Measurements from ENCODE around the gene CDC42BPA. TPM values are rescaled to one million over a fixed set of nuclear protein-coding genes. Genes with fewer than 3 reads are reported as not detected.

The CDC42BPA gene
- total and polyA plus RNA-seq, 2 donors (not counting 3 experiments of a cell fraction or from before 2014, with no cell fraction given), result 26.1 to 92.6 TPM

DNA sequence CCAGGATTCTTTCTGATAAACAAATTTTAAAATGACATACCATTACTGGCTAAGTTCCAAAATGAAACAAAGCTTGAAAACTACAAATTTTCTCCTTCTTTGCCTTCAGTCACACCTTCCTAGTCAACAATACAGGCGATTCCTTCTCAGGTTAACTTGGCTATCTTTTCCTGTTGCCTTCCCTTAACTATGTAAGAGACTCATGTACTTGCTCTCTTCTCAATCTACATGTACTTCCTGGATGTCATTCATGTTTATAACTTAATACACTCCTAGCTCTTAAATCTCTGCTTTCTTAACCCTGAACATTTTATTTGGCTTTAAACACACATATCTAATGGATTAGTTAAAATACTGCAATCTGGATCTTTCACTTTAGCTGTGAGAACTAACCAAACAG is 281.2 kb downstream of the CDC42BPA start:
- Histone ChIP-seq H3K9me3 (replicated peaks; ENCODE audit: control insufficient read depth, insufficient read depth, low read length) (no peaks in the 10 kb centered on the region), H3K9ac (replicated peaks; ENCODE audit: extremely low read depth, insufficient read depth, low read length) (no peak overlapping the region), H3K27me3 (ENCODE audit: control insufficient read depth in 2 of 2, insufficient read depth in 2 of 2, low read length in 2 of 2) (no peaks in the 10 kb centered on the region), H3K9me1 (replicated peaks; ENCODE audit: control insufficient read depth, extremely low read depth, insufficient read depth, low read length) (no peaks in the 10 kb centered on the region), H3K4me1 (ENCODE audit: control insufficient read depth, extremely low read depth, insufficient read depth, low read length) (no peaks in the 10 kb centered on the region), H3K36me3 (ENCODE audit: control insufficient read depth in 2 of 2, extremely low read depth in 1 of 2, insufficient read depth in 2 of 2, low read length in 2 of 2) (peaks cover 15% of the 10 kb centered on the region in 2 experiments), H2AFZ (ENCODE audit: low read depth, low read length) (no peak overlapping the region), H3K79me2 (ENCODE audit: control insufficient read depth, insufficient read depth, low read length) (no peaks in the 10 kb centered on the region), H3K4me2 (ENCODE audit: insufficient read depth, low read length) (no peak overlapping the region), H3K4me3 (replicated peaks in 1 of 3; ENCODE audit: insufficient read depth in 1 of 3, low read depth in 1 of 3, low read length in 3 of 3) (no peak overlapping the region), H4K20me1 (replicated peaks; ENCODE audit: control insufficient read depth, extremely low read depth, insufficient read depth, low read length) (no peaks in the 10 kb centered on the region), H3K27ac (ENCODE audit: insufficient read depth, low read depth, low read length) (no peak overlapping the region)
- intact Hi-C loops (cut with micrococcal nuclease) (no loop called here), dilution Hi-C loops (cut with MboI; ENCODE audit: extremely low pct_ligation_motif_present, low sequenced_read_pairs) (no loop called here)
- FAIRE-seq, result no peak
- CTCF ChIA-PET, result interaction anchor here (0.6 kb wide), 1 partner anchor 9 kb away, joined by 3 read pairs; no protein-coding TSS in a partner anchor
- no TSS peak for BruUV-seq (replicated peaks)
- DNase-seq (ENCODE audit: low read depth, low spot score), result no peak
- POLR2A ChIA-PET, result no interaction called here
- TF ChIP-seq, protein P1, sequence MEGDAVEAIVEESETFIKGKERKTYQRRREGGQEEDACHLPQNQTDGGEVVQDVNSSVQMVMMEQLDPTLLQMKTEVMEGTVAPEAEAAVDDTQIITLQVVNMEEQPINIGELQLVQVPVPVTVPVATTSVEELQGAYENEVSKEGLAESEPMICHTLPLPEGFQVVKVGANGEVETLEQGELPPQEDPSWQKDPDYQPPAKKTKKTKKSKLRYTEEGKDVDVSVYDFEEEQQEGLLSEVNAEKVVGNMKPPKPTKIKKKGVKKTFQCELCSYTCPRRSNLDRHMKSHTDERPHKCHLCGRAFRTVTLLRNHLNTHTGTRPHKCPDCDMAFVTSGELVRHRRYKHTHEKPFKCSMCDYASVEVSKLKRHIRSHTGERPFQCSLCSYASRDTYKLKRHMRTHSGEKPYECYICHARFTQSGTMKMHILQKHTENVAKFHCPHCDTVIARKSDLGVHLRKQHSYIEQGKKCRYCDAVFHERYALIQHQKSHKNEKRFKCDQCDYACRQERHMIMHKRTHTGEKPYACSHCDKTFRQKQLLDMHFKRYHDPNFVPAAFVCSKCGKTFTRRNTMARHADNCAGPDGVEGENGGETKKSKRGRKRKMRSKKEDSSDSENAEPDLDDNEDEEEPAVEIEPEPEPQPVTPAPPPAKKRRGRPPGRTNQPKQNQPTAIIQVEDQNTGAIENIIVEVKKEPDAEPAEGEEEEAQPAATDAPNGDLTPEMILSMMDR (IDR thresholded peaks at IDR 0.05; ENCODE audit: extremely low read depth in 1 of 2, insufficient read depth in 1 of 2, low read depth in 1 of 2, low read length in 2 of 2), result no peak
- TF ChIP-seq GATA2 (IDR thresholded peaks at IDR 0.05; ENCODE audit: insufficient read depth, insufficient read length, low read depth, low read length) (no peak), FOS (IDR thresholded peaks at IDR 0.05; ENCODE audit: borderline replicate concordance, insufficient read depth, low read length) (no peak), JUN (IDR thresholded peaks at IDR 0.05; ENCODE audit: borderline replicate concordance, insufficient read depth, insufficient read length, low read depth) (no peak), MYC (IDR thresholded peaks at IDR 0.05; ENCODE audit: low read depth, low read length) (no peak), POLR2A (IDR thresholded peaks at IDR 0.05; ENCODE audit: low read depth, low read length) (no peak), POLR2AphosphoS5 (IDR thresholded peaks at IDR 0.05; ENCODE audit: insufficient read depth, low read depth, low read length) (no peak)
- TF ChIP-seq, protein P2, sequence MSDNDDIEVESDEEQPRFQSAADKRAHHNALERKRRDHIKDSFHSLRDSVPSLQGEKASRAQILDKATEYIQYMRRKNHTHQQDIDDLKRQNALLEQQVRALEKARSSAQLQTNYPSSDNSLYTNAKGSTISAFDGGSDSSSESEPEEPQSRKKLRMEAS (IDR thresholded peaks at IDR 0.05; ENCODE audit: insufficient read depth, insufficient read length), result no peak

Measured in endothelial cell of umbilical vein (primary cell).